Loucy (cell line): ENCODE measurements around the gene KLRB1.

Source experiments
- H2AFZ ChIP-seq: fragments of 200-600 bp; sonication (generic); 2 replicates; pipeline ENCODE4 v1.6.0; 2016; ENCODE audit warnings: antibody characterized with exemption, mild to moderate bottlenecking, low read length, moderate library complexity
- H3F3A ChIP-seq: fragments of 200-600 bp; 2 replicates; pipeline ENCODE4 v1.6.0; 2016; ENCODE audit warnings: antibody characterized with exemption, low read depth, mild to moderate bottlenecking
- H3K27me3 ChIP-seq: fragments of 200-600 bp; sonication (generic); 2 replicates; pipeline ENCODE4 v1.6.1; 2014; ENCODE audit warnings: low read length, mild to moderate bottlenecking; ENCODE audit not compliant: insufficient read depth, poor library complexity, severe bottlenecking
- H3K36me3 ChIP-seq: fragments of 200-600 bp; sonication (generic); 2 replicates; pipeline ENCODE4 v1.6.1; 2016; ENCODE audit warnings: low read length; ENCODE audit not compliant: insufficient read depth
- H3K4me1 ChIP-seq: fragments of 200-600 bp; sonication (generic); 2 replicates; pipeline ENCODE4 v1.5.1; 2014; ENCODE audit warnings: low read length, mild to moderate bottlenecking; ENCODE audit not compliant: insufficient read depth, poor library complexity, severe bottlenecking
- H3K4me2 ChIP-seq: fragments of 200-600 bp; sonication (generic); 2 replicates; pipeline ENCODE4 v1.6.0; 2014; ENCODE audit warnings: antibody characterized with exemption, low read length, low read depth, mild to moderate bottlenecking; ENCODE audit not compliant: poor library complexity, severe bottlenecking
- H3K4me3 ChIP-seq: fragments of 200-600 bp; sonication (generic); 2 replicates; pipeline ENCODE4 v1.5.1; 2014; ENCODE audit warnings: low read length, mild to moderate bottlenecking, mixed read lengths; ENCODE audit not compliant: poor library complexity, severe bottlenecking
- H3K79me2 ChIP-seq: fragments of 200-600 bp; sonication (generic); 2 replicates; pipeline ENCODE4 v1.6.1; 2014; ENCODE audit warnings: low read length; ENCODE audit not compliant: insufficient read depth
- H3K9ac ChIP-seq: fragments of 200-600 bp; sonication (generic); 2 replicates; pipeline ENCODE4 v1.6.0; 2014; ENCODE audit warnings: mild to moderate bottlenecking, low read depth, low read length, moderate library complexity; ENCODE audit not compliant: poor library complexity, severe bottlenecking
- H3K9me2 ChIP-seq: fragments of 200-600 bp; sonication (generic); replicated peaks from 2 replicates; pipeline ENCODE4 v1.6.1; 2016; ENCODE audit warnings: low read depth, low read length, mixed read lengths
- H3K9me3 ChIP-seq: fragments of 200-600 bp; sonication (generic); 2 replicates; pipeline ENCODE4 v1.6.1; 2014; ENCODE audit warnings: mild to moderate bottlenecking, antibody characterized with exemption, low read length, low read depth; ENCODE audit not compliant: insufficient read depth
- H4K20me1 ChIP-seq: fragments of 200-600 bp; sonication (generic); 2 replicates; pipeline ENCODE4 v1.6.0; 2014; ENCODE audit warnings: antibody characterized with exemption, low read length, mild to moderate bottlenecking; ENCODE audit not compliant: insufficient read depth, poor library complexity, severe bottlenecking
- CTCF ChIP-seq: fragments of 200-600 bp; sonication (generic); conservative IDR thresholded peaks from 2 replicates; pipeline ENCODE4 v1.5.1; 2014; ENCODE audit warnings: mild to moderate bottlenecking, antibody characterized with exemption, low read length
- EZH2phosphoT487 ChIP-seq: fragments of 200-600 bp; IDR thresholded peaks from 2 replicates; pipeline ENCODE4 v1.6.1; 2018; ENCODE audit warnings: antibody characterized with exemption, mild to moderate bottlenecking, moderate library complexity, borderline replicate concordance

The KLRB1 gene

DNA sequence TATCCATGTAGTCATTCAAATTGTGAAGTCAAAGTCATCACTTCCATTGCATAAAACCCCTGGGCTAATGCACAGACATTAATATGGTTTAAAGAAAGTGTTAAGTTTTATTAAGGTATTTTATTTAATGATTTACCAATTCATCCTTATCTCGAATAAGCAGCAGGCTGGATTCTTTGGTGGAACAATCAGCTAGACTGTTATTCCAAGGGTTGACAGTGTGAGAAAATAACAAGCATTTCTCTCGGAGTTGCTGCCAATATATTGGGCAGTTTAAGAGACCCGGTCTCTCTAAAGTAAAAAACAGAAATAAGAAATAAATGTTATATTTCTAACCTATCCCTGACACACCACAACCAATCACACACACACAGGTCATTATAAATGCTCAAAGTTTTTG lies 9.4 kb downstream of the KLRB1 start:
- H3F3A ChIP-seq = no peaks in the 10 kb centered on the region
- no peaks in the 10 kb centered on the region for H3K36me3 ChIP-seq
- no peak for TF ChIP-seq CTCF
- no peak for TF ChIP-seq EZH2phosphoT487
- H3K4me3 ChIP-seq = no peak overlapping the region
- no peaks in the 10 kb centered on the region for H4K20me1 ChIP-seq
- no peaks in the 10 kb centered on the region for H3K27me3 ChIP-seq
- H3K9ac ChIP-seq = no peak overlapping the region
- no peaks in the 10 kb centered on the region for H3K9me3 ChIP-seq
- H3K4me1 ChIP-seq = no peaks in the 10 kb centered on the region
- no peaks in the 10 kb centered on the region for H3K79me2 ChIP-seq
- no peak overlapping the region for H2AFZ ChIP-seq
- no peak overlapping the region for H3K4me2 ChIP-seq
- no peaks in the 10 kb centered on the region for H3K9me2 ChIP-seq

DNA sequence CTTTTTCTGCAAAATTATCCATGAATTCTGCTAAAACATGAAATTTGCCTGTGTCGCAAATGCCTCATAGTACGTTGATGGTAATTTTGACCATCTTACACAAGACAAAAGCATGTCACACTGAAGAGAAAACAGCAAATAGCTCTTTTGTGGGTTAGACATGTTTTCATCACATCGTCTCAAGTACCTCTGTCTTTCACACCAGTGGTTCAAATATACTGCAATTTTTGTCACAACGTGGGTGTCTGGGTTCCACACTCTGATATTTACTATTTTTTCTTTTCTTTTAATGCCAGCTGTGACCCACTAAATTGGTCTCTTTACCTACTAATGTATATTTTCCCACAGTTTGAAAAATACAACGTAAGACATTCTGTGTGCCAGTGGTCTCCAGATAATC lies 10.4 kb downstream of the KLRB1 start:
- H3K4me2 ChIP-seq = no peak overlapping the region
- H3K79me2 ChIP-seq = no peaks in the 10 kb centered on the region
- no peak overlapping the region for H3K4me3 ChIP-seq
- no peaks in the 10 kb centered on the region for H3K4me1 ChIP-seq
- no peaks in the 10 kb centered on the region for H3K36me3 ChIP-seq
- no peak overlapping the region for H2AFZ ChIP-seq
- no peak for TF ChIP-seq CTCF
- no peak for TF ChIP-seq EZH2phosphoT487
- H3K9me2 ChIP-seq = no peaks in the 10 kb centered on the region
- H3K9me3 ChIP-seq = no peaks in the 10 kb centered on the region
- H4K20me1 ChIP-seq = no peaks in the 10 kb centered on the region
- H3K27me3 ChIP-seq = no peaks in the 10 kb centered on the region
- H3F3A ChIP-seq = no peaks in the 10 kb centered on the region
- no peak overlapping the region for H3K9ac ChIP-seq

DNA sequence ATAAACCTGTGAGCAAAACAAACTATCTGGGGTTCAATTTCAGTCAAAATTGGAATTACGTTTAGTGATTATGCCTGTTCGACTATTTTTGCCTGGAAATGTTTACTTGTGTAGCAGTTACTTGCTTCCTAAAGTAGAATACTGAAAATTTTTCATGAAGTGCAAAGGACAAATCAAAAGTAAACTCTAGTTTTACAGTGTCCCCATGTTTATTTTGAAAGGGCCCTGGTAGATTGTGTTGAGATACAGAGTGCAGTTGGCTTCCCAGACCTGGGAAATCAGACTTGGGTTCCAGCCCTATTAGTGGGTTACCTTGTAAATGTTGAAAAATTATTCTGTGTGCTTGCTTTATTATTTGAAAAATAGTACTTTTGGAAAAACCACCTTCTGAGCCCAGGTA lies 17.3 kb downstream of the KLRB1 start:
- H3K9me2 ChIP-seq = no peaks in the 10 kb centered on the region
- no peak for TF ChIP-seq EZH2phosphoT487
- no peak for TF ChIP-seq CTCF
- no peaks in the 10 kb centered on the region for H3K9me3 ChIP-seq
- no peak overlapping the region for H3K9ac ChIP-seq
- no peaks in the 10 kb centered on the region for H3F3A ChIP-seq
- H3K79me2 ChIP-seq = no peaks in the 10 kb centered on the region
- no peaks in the 10 kb centered on the region for H4K20me1 ChIP-seq
- H3K27me3 ChIP-seq = no peaks in the 10 kb centered on the region
- no peaks in the 10 kb centered on the region for H3K4me1 ChIP-seq
- no peak overlapping the region for H3K4me3 ChIP-seq
- no peak overlapping the region for H2AFZ ChIP-seq
- no peaks in the 10 kb centered on the region for H3K36me3 ChIP-seq
- no peak overlapping the region for H3K4me2 ChIP-seq
